HEK293 (cell line): ENCODE results near the gene UAP1.

ENCODE experiments used
- CTCF ChIA-PET: fragments of 350-600 bp; formaldehyde crosslinking; extraction: SDS; loops from one replicate; lab custom pipeline; 2021; ENCODE audit warnings: antibody characterized with exemption; lab: Yijun Ruan, JAX
- POLR2A ChIA-PET: fragments of 300-600 bp; formaldehyde crosslinking; extraction: SDS; loops from one replicate; lab custom pipeline; 2020; ENCODE audit warnings: antibody characterized with exemption, inconsistent platforms; lab: Yijun Ruan, JAX
- H3K27ac ChIP-seq: fragments of 200-500 bp; sonication (Bioruptor generic); 2 replicates; pipeline ENCODE4 v1.5.1; 2014; ENCODE audit warnings: low read depth, low read length, control low read depth, inconsistent platforms; ENCODE audit errors: extremely low read depth
- H3K36me3 ChIP-seq, 2 experiments: fragments of 200-500 bp in 1 of 2; sonication (Bioruptor generic) in 1 of 2; 1 replicate in 1 of 2; 2 replicates in 1 of 2; pipeline ENCODE4 v1.5.1; 2014 to 2017; ENCODE audit warnings: inconsistent platforms in 2 of 2, low read length in 2 of 2; ENCODE audit not compliant: control insufficient read depth in 2 of 2, insufficient read depth in 1 of 2
- H3K4me1 ChIP-seq: fragments of 200-500 bp; sonication (Bioruptor generic); 2 replicates; pipeline ENCODE4 v1.5.1; 2014; ENCODE audit warnings: mild to moderate bottlenecking, low read length, inconsistent platforms; ENCODE audit not compliant: control insufficient read depth, insufficient read depth
- H3K4me3 ChIP-seq: 2 replicates; pipeline ENCODE4 v1.5.1; 2011; ENCODE audit warnings: low read depth, mild to moderate bottlenecking, control low read depth, low read length, moderate library complexity
- H3K9me3 ChIP-seq: fragments of 200-500 bp; sonication (Bioruptor generic); 2 replicates; pipeline ENCODE4 v1.5.1; 2014; ENCODE audit warnings: low read depth, low read length, inconsistent platforms; ENCODE audit not compliant: control insufficient read depth, insufficient read depth
- FEZF1 ChIP-seq: fragments of 450-650 bp; formaldehyde crosslinking; IDR thresholded peaks from 2 replicates; pipeline ENCODE4 v1.5.1; 2016; ENCODE audit warnings: missing biosample characterization, missing genetic modification characterization
- PBX3 ChIP-seq: sonication (generic); formaldehyde crosslinking; IDR thresholded peaks from 2 replicates; pipeline ENCODE4 v1.8.1; 2022; ENCODE audit warnings: mild to moderate bottlenecking, moderate library complexity, missing genetic modification reagents
- PRDM4 ChIP-seq: fragments of 450-650 bp; formaldehyde crosslinking; IDR thresholded peaks from 2 replicates; pipeline ENCODE4 v1.5.1; 2017; ENCODE audit warnings: missing biosample characterization, missing genetic modification characterization
- REPIN1 ChIP-seq: fragments of 450-650 bp; formaldehyde crosslinking; IDR thresholded peaks from 2 replicates; pipeline ENCODE4 v1.5.1; 2017; ENCODE audit warnings: missing biosample characterization, missing genetic modification characterization, low read depth
- REST ChIP-seq: fragments of 450-650 bp; formaldehyde crosslinking; IDR thresholded peaks from 2 replicates; pipeline ENCODE4 v1.5.1; 2016; ENCODE audit warnings: missing biosample characterization, missing genetic modification characterization
- SP7 ChIP-seq: fragments of 450-650 bp; formaldehyde crosslinking; IDR thresholded peaks from 2 replicates; pipeline ENCODE4 v1.5.1; 2016; ENCODE audit warnings: missing biosample characterization, missing genetic modification characterization
- ZNF26 ChIP-seq: fragments of 450-650 bp; formaldehyde crosslinking; IDR thresholded peaks from 2 replicates; pipeline ENCODE4 v1.5.1; 2016; ENCODE audit warnings: missing biosample characterization, missing genetic modification characterization
- ZNF274 ChIP-seq, 2 experiments: fragments of 200-500 bp in 1 of 2; fragments of 450-650 bp in 1 of 2; sonication (Bioruptor generic) in 1 of 2; formaldehyde crosslinking in 1 of 2; IDR thresholded peaks; 2 replicates each; pipeline versions ENCODE4 v1.5.1 to v1.6.1; 2014 to 2016; ENCODE audit warnings: borderline replicate concordance in 1 of 2, inconsistent platforms in 1 of 2, low read length in 1 of 2, missing biosample characterization in 1 of 2, missing genetic modification characterization in 1 of 2
- ZNF341 ChIP-seq: fragments of 450-650 bp; formaldehyde crosslinking; IDR thresholded peaks from 2 replicates; pipeline ENCODE4; 2016; ENCODE audit warnings: low read depth, missing biosample characterization, missing genetic modification characterization
- ZNF423 ChIP-seq: fragments of 450-650 bp; formaldehyde crosslinking; IDR thresholded peaks from 2 replicates; pipeline ENCODE4 v1.5.1; 2016; ENCODE audit warnings: missing biosample characterization, missing genetic modification characterization
- ZNF521 ChIP-seq: fragments of 450-650 bp; formaldehyde crosslinking; IDR thresholded peaks from 2 replicates; pipeline ENCODE4 v1.5.1; 2017; ENCODE audit warnings: missing biosample characterization, mild to moderate bottlenecking, missing genetic modification characterization
- ZNF660 ChIP-seq: fragments of 450-650 bp; IDR thresholded peaks from 2 replicates; pipeline ENCODE4 v1.5.1; 2018; ENCODE audit warnings: missing biosample characterization, mild to moderate bottlenecking, missing genetic modification characterization
- ZNF76 ChIP-seq: fragments of 450-650 bp; formaldehyde crosslinking; IDR thresholded peaks from 2 replicates; pipeline ENCODE4; 2016; ENCODE audit warnings: low read depth, missing biosample characterization, missing genetic modification characterization, borderline replicate concordance
- ZSCAN18 ChIP-seq: fragments of 450-650 bp; formaldehyde crosslinking; IDR thresholded peaks from 2 replicates; pipeline ENCODE4 v1.5.1; 2016; ENCODE audit warnings: missing biosample characterization, missing genetic modification characterization
- ZSCAN5A ChIP-seq: fragments of 450-650 bp; formaldehyde crosslinking; IDR thresholded peaks from 2 replicates; pipeline ENCODE4 v1.5.1; 2016; ENCODE audit warnings: missing biosample characterization, missing genetic modification characterization

UAP1 gene

GRCh38 chr1:162557536-162557935, 4.0 kb upstream of the UAP1 start (continued):
- TF ChIP-seq PRDM4 (tag by site-specific recombination) (no peak), PBX3 (CRISPR knock-in tag) (no peak), ZNF274 (IDR thresholded peaks at IDR 0.05; ENCODE audit: low read length) (no peak), ZNF274 (tag by site-specific recombination; IDR thresholded peaks at IDR 0.05; ENCODE audit: borderline replicate concordance) (no peak), REST (no peak), ZSCAN5A (tag by site-specific recombination) (no peak), ZNF521 (tag by site-specific recombination) (no peak), ZNF423 (no peak), ZSCAN18 (no peak), REPIN1 (tag by site-specific recombination) (no peak)
- TF ChIP-seq, all 188 proteins: peak for 0

- ChIA-PET CTCF (interaction anchor here (1.3 kb wide), 1 partner anchor 240 kb away, joined by 4 read pairs; no protein-coding TSS in a partner anchor), POLR2A (interaction anchor here (0.6 to 1.1 kb wide), 3 partner anchors 22 to 62 kb away, joined by 3 to 4 read pairs (median 3); no protein-coding TSS in a partner anchor)
- no peak for TF ChIP-seq ZNF660
- TF ChIP-seq ZNF26 (tag by site-specific recombination): peak; percentile 87
- TF ChIP-seq ZNF76 (tag by site-specific recombination): no peak
- TF ChIP-seq SP7 (tag by site-specific recombination): 0 out of 2 replicates have a peak, but pooled peaks have one; percentile 15
- no peak for TF ChIP-seq FEZF1 (tag by site-specific recombination)
- TF ChIP-seq ZNF341 (tag by site-specific recombination): no peak
- Histone ChIP-seq H3K9me3 (no peaks in the 10 kb centered on the region), H3K27ac (peak overlapping the region; percentile 70), H3K4me1 (no peaks in the 10 kb centered on the region), H3K36me3 (no peaks in the 10 kb centered on the region), H3K4me3 (peak overlapping the region; percentile 70)
Measured at GRCh38 chr1:162560303-162561036, 1.1 kb upstream of the UAP1 start.
